Stimulated activated naive CD4-positive, alpha-beta T cell (primary cell): Measurements from ENCODE around the gene PHLDA1.
"Not testable (repeated sequence)": the region's sequence is repeated elsewhere in the genome, so short reads cannot be mapped to it uniquely, and the experiment has no call there.

Experiments
- DNase-seq, 6 experiments: peaks; one replicate each; lab custom pipeline; 2025; lab: John Stamatoyannopoulos, UW

The PHLDA1 gene

DNA sequence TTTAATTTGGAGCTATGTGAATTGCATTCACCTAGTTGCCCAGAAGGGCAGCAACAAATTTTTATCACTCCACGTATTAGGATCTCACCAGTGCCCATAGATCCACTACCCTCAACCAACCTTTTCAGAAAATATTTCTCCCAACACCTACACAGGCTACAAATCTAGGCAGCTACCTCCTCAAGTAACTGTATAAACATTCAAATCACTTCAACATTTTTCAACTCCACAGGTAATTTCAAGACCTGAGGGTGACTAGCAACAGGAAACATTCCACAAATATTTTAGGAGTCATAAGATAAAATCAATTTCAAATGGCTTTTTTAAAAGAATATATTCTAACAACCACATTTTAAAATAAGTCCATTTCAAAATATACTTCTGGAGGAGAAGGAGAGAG lies 12.9 kb downstream of the PHLDA1 start:
- no peak for DNase-seq

DNA sequence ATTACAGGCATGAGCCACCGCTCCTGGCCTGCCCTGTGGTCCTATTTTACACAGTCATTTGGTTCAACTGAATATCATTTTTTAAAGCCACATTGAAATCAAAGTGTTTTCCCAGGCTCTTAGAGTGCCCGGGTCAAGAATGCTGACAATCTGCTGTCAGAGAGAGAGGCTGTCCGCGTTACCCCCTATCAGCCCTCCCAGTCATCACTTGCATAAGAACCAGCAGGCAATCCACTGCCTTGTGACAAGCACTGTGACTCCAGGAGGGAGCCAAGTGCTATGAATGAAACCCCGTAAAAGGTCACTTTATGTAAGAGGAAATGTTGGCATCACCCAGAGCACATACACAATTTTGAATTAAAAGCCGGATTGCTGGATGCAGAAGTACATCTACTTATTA lies 13.5 kb downstream of the PHLDA1 start:
- DNase-seq: no peak

- DNase-seq: no peak
These were observed 17.6 kb downstream of the PHLDA1 start for GRCh38 chr12:76014007-76014406.

GRCh38 chr12:76013603-76014002 lies 18.0 kb downstream of the PHLDA1 start:
- DNase-seq: no peak

DNA sequence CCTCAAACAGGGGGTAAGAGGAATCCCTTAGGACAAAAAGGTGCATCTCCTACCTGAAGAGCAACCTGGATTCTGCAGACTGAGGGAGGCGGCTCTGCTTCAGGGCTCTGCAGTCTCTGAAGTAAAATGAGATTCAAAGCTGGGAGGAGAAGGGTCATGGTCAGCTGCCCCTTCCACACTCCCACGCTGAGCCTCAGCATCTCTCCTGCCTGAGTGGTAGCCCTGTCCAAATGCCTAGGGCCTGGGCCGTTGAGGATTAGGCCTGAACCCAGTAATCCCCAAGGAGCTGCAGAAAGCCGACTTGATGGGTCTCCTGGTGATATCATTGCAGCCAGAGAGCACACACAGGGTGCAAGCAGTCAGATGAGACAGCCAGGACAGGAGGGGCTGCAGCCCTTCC lies 18.9 kb downstream of the PHLDA1 start:
- DNase-seq: no peak

- DNase-seq: no peak
These were observed 20.7 kb downstream of the PHLDA1 start for GRCh38 chr12:76010732-76011458.

GRCh38 chr12:76008428-76008827 lies 23.1 kb downstream of the PHLDA1 start:
- no peak for DNase-seq

- DNase-seq: no peak
These were observed 23.9 kb downstream of the PHLDA1 start for GRCh38 chr12:76007640-76008039.

GRCh38 chr12:76006028-76006925 lies 25.3 kb downstream of the PHLDA1 start:
- no peak for DNase-seq

DNA sequence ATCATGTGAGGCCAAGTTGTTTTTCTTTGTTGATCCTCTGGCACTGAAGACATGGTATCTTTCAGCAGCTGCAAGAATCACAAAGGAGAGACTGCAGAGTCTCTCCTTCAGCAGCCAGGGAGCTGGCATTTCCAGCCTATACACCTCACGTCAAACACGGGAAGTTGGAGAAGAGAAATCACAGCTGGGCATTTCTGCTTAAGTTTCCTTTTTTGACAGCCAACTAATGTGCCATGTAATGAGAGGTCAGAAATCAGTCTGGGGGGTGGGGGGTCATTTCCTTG lies 28.3 kb downstream of the PHLDA1 start:
- DNase-seq: no peak

- DNase-seq: no peak
These were observed 28.8 kb downstream of the PHLDA1 start for GRCh38 chr12:76002598-76003354.

DNA sequence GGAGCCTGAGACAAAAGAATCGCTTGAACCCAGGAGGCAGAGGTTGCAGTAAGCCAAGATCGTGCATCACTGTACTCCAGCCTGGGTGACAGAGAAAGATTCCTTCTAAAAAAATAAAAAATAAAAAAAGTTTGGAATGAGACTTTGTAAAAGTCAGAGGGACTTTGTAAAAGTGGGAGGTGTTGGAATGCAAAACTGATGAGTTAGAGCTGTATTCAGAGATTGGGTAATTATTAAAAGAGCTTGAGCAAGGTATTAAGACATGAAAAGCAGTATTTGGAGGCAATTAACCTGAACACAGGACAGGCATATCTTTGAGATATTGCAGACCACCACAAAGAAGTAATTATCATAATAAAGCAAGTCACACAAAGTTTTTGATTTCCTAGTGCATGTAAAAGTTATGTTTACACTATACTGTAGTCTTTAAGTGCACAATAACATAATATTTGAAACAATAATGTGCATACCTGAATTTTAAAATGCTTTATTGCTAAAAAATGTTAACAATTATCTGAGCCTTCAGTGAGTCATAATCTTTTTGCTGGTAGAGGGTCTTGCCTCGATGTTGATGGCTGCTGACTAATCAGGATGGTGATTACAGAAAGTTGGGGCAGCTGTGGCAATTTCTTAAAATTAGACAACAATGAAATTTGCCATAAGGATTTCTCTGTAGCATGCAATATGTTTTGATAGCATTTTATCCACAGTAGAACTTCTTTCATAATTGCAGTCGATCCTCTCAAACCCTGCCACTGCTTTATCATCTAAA lies 33.1 kb downstream of the PHLDA1 start:
- DNase-seq: no peak

DNA sequence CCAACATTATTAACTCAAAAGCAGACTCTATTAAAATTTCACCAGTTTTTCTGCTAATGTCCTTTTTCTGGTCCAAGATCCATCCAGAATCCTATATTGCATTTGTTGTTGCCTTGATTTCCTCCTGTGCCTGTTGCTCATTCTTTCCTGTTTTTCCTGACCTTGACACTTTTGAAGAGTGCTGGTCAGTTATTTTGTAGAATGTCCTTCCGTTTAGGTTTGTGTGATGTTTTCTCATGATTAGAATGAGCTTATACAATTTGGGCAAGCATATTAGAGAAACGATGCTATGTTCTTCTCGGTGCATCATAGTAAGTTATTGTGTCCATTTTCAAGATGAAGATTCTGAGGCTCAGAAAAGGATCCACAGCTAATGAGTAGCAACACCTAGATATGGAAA lies 33.9 kb downstream of the PHLDA1 start:
- no peak for DNase-seq

DNA sequence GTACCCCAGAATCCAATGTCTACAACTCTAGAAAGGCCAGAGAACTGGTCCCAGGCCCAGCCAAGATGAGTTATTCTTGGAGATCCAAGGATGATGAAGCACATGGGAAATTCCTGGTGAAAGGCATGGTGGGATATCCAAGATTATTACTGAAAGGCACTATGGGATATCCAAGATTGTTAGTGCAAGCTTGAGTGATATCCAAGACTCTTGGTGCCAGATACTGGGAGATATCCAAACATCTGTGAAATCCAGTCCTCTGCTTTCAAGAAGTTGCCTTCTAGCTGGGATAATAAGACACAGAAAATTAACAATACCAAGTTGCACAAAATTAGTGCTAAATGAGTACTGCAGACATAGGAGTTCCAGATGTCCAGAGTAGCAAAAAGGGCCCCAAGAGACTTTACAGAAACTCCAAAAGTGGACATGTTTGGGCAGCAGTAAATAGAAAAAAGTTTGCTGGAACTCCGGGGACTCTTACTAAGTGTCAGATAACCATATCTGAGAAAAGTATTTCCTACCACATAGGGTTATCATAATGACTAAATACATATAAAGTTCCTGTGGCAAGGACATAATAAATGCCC lies 34.6 kb downstream of the PHLDA1 start:
- no peak for DNase-seq

GRCh38 chr12:75995691-75996090 lies 35.9 kb downstream of the PHLDA1 start:
- no peak for DNase-seq

- DNase-seq: no peak
These were observed 37.4 kb downstream of the PHLDA1 start for GRCh38 chr12:75994069-75994740.

- DNase-seq: no peak
These were observed 39.8 kb downstream of the PHLDA1 start for GRCh38 chr12:75991753-75992152.

DNA sequence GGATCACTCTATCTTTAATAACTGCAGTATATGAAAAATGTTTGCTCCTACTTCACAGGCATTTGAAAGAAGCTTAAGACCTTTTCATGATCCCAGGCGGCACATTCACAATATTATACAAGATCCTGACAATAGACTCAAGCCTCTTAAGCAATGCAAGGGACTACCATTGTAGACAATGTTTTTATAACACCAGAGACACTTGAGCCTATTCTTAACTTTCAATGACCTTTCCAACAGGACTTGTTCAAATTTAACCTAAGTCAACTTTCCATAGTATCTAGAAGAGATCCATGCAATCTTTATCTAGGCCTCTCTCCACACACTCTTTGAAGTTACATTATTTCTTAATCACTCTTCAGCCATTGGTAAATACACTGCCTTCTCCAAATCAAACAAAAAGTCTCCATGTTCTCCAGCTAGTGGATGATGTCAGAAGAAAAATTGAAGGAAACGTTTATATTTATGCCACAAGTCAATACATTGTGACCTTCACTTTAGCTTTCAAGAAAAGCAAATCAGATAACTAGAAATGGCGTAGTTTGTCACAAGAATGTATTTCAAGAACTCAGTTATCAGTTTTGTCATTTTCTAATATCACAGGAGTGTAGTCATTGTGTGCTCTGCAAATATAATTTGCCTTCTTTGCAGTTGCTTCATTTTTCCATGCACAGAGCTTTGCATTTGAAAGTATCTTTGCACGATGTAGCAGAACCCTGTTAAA lies 41.2 kb downstream of the PHLDA1 start:
- DNase-seq: no peak

- not testable (repeated sequence) for DNase-seq
These were observed 43.9 kb downstream of the PHLDA1 start for GRCh38 chr12:75987709-75988108.

DNA sequence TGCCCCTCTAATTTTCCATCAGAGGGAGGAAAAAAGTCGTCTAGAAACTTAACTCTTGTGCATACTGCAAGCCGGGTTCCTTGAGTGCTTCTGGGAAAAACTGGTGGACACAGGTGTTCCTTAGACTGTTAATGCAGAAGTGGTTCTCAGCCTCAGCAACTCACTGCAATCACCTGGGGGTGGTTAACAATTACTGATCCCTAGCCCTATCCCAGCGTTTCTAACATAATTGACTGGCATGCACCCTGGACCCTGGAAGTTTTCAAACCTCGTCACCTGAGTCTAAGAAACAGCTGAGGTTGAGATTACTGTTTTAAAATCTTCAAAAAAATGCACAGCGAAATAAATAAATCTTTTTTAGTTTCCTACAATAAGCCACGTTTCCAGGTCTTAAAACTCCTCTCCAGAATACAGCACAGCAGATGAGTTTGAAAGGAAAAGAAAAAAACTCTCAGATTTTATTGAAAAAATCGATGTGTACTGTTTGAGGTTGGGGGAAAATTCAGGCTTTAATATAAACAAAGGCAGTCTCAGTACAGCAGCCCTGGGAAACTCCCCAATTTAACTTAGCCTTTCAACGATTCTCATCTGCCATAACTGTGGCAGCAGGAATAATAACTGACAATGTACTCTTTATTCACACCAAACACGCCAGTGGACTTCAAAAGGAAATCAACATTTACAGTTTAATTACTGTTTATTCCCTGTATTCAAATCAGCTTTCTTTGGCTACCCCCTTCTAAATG lies 45.4 kb downstream of the PHLDA1 start:
- DNase-seq: no peak
